ENCODE data around the gene IL4I1. TPM values are rescaled to one million over a fixed set of nuclear protein-coding genes. Genes with fewer than 3 reads are reported as not detected.

Gene IL4I1
- polyA plus RNA-seq, 3 donors = 5.6 to 7.6 (median 7.0) TPM

- Histone ChIP-seq H2AFZ (ENCODE audit: insufficient read depth, low read depth, low read length, poor library complexity, severe bottlenecking) (no peak overlapping the region), H3K9ac (ENCODE audit: insufficient read depth, low read length, poor library complexity, severe bottlenecking) (no peak overlapping the region), H3K27me3 (ENCODE audit: control insufficient read depth in 2 of 2, insufficient read depth in 2 of 2, low read length in 2 of 2) (no peaks in the 10 kb centered on the region), H3K36me3 (replicated peaks in 1 of 2; ENCODE audit: control insufficient read depth in 1 of 2, insufficient read depth in 2 of 2, low read length in 2 of 2) (no peaks in the 10 kb centered on the region), H3K9me3 (replicated peaks in 1 of 2; ENCODE audit: control insufficient read depth in 1 of 2, insufficient read depth in 1 of 2, low read length in 2 of 2) (peaks cover 0 to 4% of the 10 kb centered on the region in 2 donors), H4K20me1 (ENCODE audit: insufficient read depth, low read length) (no peaks in the 10 kb centered on the region), H3K27ac (ENCODE audit: low read depth in 1 of 2, low read length in 2 of 2) (no peak overlapping the region), H3K4me2 (replicated peaks; ENCODE audit: extremely low read depth, low read length, poor library complexity, severe bottlenecking) (no peak overlapping the region), H3K79me2 (ENCODE audit: insufficient read depth, low read length) (no peaks in the 10 kb centered on the region), H3K4me1 (ENCODE audit: control insufficient read depth in 1 of 2, insufficient read depth in 2 of 2, low read length in 2 of 2) (peaks cover 40 to 49% of the 10 kb centered on the region in 2 donors), H3K4me3 (replicated peaks in 1 of 3; ENCODE audit: low read depth in 2 of 3, low read length in 3 of 3) (no peak overlapping the region)
- no peak for TF ChIP-seq CTCF (IDR thresholded peaks at IDR 0.05)
- 100% methylated on average over 1 of the region's 5 CpGs for WGBS (ENCODE audit: insufficient coverage)
- no peak for DNase-seq
- peaks cover 41% of the 10 kb centered on the region for H3K4me1 Mint-ChIP-seq
- peaks cover 0 to 3% (median 2%) of the 10 kb centered on the region in 3 donors for H3K27me3 Mint-ChIP-seq (ENCODE audit: low read depth in 3 of 3)
- peaks cover 1 to 4% of the 10 kb centered on the region in 2 donors for H3K36me3 Mint-ChIP-seq
- H3K9me3 Mint-ChIP-seq = peaks cover 4 to 9% (median 7%) of the 10 kb centered on the region in 7 donors
- H3K4me3 Mint-ChIP-seq = no peak overlapping the region
- H3K27ac Mint-ChIP-seq = peak overlapping the region in 1 of 7 donors; percentile 40
- intact Hi-C loops (cut with micrococcal nuclease) = no loop called here
These were observed 50.3 kb downstream of the IL4I1 start for GRCh38 chr19:49846408-49846807.

- H3K27me3 Mint-ChIP-seq (ENCODE audit: low read depth in 3 of 3) = peaks cover 0 to 3% (median 2%) of the 10 kb centered on the region in 3 donors
These were observed 51.3 kb downstream of the IL4I1 start for GRCh38 chr19:49845414-49845813.

More at GRCh38 chr19:49845414-49845813, 51.3 kb downstream of the IL4I1 start:
- no peaks in the 10 kb centered on the region for H4K20me1 ChIP-seq (ENCODE audit: insufficient read depth, low read length)
- WGBS (ENCODE audit: insufficient coverage) = 83% methylated on average over 1 of the region's 3 CpGs
- Mint-ChIP-seq H3K4me3 (no peak overlapping the region), H3K36me3 (peaks cover 4 to 9% of the 10 kb centered on the region in 2 donors), H3K4me1 (peaks cover 41% of the 10 kb centered on the region), H3K27ac (peak overlapping the region in 1 of 7 donors; percentile 57), H3K9me3 (peaks cover 4 to 9% (median 7%) of the 10 kb centered on the region in 7 donors)
- no peak overlapping the region for H3K4me2 ChIP-seq (replicated peaks; ENCODE audit: extremely low read depth, low read length, poor library complexity, severe bottlenecking)
- H3K79me2 ChIP-seq (ENCODE audit: insufficient read depth, low read length) = no peaks in the 10 kb centered on the region
- H3K4me3 ChIP-seq (replicated peaks in 1 of 3; ENCODE audit: low read depth in 2 of 3, low read length in 3 of 3) = no peak overlapping the region
- H3K9ac ChIP-seq (ENCODE audit: insufficient read depth, low read length, poor library complexity, severe bottlenecking) = no peak overlapping the region
- peaks cover 4 to 7% of the 10 kb centered on the region in 2 donors for H3K36me3 ChIP-seq (replicated peaks in 1 of 2; ENCODE audit: control insufficient read depth in 1 of 2, insufficient read depth in 2 of 2, low read length in 2 of 2)
- H3K4me1 ChIP-seq (ENCODE audit: control insufficient read depth in 1 of 2, insufficient read depth in 2 of 2, low read length in 2 of 2) = peaks cover 40 to 49% of the 10 kb centered on the region in 2 donors
- H3K27me3 ChIP-seq (ENCODE audit: control insufficient read depth in 2 of 2, insufficient read depth in 2 of 2, low read length in 2 of 2) = no peaks in the 10 kb centered on the region
- no peak overlapping the region for H2AFZ ChIP-seq (ENCODE audit: insufficient read depth, low read depth, low read length, poor library complexity, severe bottlenecking)
- H3K27ac ChIP-seq (ENCODE audit: low read depth in 1 of 2, low read length in 2 of 2) = no peak overlapping the region
- no peak for TF ChIP-seq CTCF (IDR thresholded peaks at IDR 0.05)
- peaks cover 0 to 4% of the 10 kb centered on the region in 2 donors for H3K9me3 ChIP-seq (replicated peaks in 1 of 2; ENCODE audit: control insufficient read depth in 1 of 2, insufficient read depth in 1 of 2, low read length in 2 of 2)
- DNase-seq = no peak
- intact Hi-C loops (cut with micrococcal nuclease) = no loop called here
